Measurements from ENCODE around the gene SESN1.

SESN1 gene

GRCh38 chr6:109097661-109098060 is 3.0 kb upstream of the SESN1 start:
- Histone ChIP-seq H3K27ac (ENCODE audit: low read length) (no peak overlapping the region), H2AFZ (ENCODE audit: low read length) (no peak overlapping the region), H3K4me3 (ENCODE audit: low read length) (no peak overlapping the region), H3K9me3 (replicated peaks; ENCODE audit: insufficient read depth, low read length) (no peaks in the 10 kb centered on the region), H3K4me2 (ENCODE audit: low read depth, low read length) (no peak overlapping the region), H3K36me3 (replicated peaks; ENCODE audit: insufficient read depth, low read length) (no peaks in the 10 kb centered on the region), H3K9ac (ENCODE audit: low read length) (no peak overlapping the region), H3F3A (ENCODE audit: insufficient read depth, low read length) (peaks cover 8% of the 10 kb centered on the region; the same call in 1 of the 2 replicates), H3K79me2 (ENCODE audit: low read length) (peaks cover 65% of the 10 kb centered on the region), H3K9me2 (replicated peaks; ENCODE audit: insufficient read depth, low read length) (no peaks in the 10 kb centered on the region), H3K4me1 (ENCODE audit: low read length) (peaks cover 7% of the 10 kb centered on the region; the same call in 1 of the 2 replicates), H4K20me1 (ENCODE audit: insufficient read depth, low read length) (no peaks in the 10 kb centered on the region; the same call in 1 of the 2 replicates), H3K27me3 (replicated peaks; ENCODE audit: insufficient read depth, low read length) (no peaks in the 10 kb centered on the region)
- no peak for TF ChIP-seq EZH2phosphoT487 (IDR thresholded peaks at IDR 0.05; ENCODE audit: low read length)
- no peak for TF ChIP-seq CTCF (IDR thresholded peaks at IDR 0.05; ENCODE audit: low read length)
- no peak for TF ChIP-seq EZH2 (optimal IDR thresholded peaks at IDR 0.05; ENCODE audit: low read depth, low read length)
- DNase-seq: no peak

GRCh38 chr6:109096208-109096607 is 1.6 kb upstream of the SESN1 start:
- peak overlapping the region; percentile 81; the same call in 1 of the 2 replicates for H3K9ac ChIP-seq (ENCODE audit: low read length)
- H3K4me3 ChIP-seq (ENCODE audit: low read length): peak overlapping the region; percentile 86
- DNase-seq: no peak
- no peaks in the 10 kb centered on the region for H3K36me3 ChIP-seq (replicated peaks; ENCODE audit: insufficient read depth, low read length)
- H3K4me1 ChIP-seq (ENCODE audit: low read length): peaks cover 8% of the 10 kb centered on the region; the same call in 1 of the 2 replicates
- peak overlapping the region; percentile 78; the same call in 1 of the 2 replicates for H2AFZ ChIP-seq (ENCODE audit: low read length)
- H3K79me2 ChIP-seq (ENCODE audit: low read length): peaks cover 74% of the 10 kb centered on the region
- TF ChIP-seq EZH2 (optimal IDR thresholded peaks at IDR 0.05; ENCODE audit: low read depth, low read length) (no peak), EZH2phosphoT487 (IDR thresholded peaks at IDR 0.05; ENCODE audit: low read length) (no peak), CTCF (IDR thresholded peaks at IDR 0.05; ENCODE audit: low read length) (no peak)
- H3F3A ChIP-seq (ENCODE audit: insufficient read depth, low read length): peaks cover 8% of the 10 kb centered on the region; the same call in 1 of the 2 replicates
- no peak overlapping the region for H3K27ac ChIP-seq (ENCODE audit: low read length)
- no peaks in the 10 kb centered on the region for H4K20me1 ChIP-seq (ENCODE audit: insufficient read depth, low read length)
- H3K9me3 ChIP-seq (replicated peaks; ENCODE audit: insufficient read depth, low read length): no peaks in the 10 kb centered on the region
- peak overlapping the region; percentile 43 for H3K4me2 ChIP-seq (ENCODE audit: low read depth, low read length)
- no peaks in the 10 kb centered on the region for H3K9me2 ChIP-seq (replicated peaks; ENCODE audit: insufficient read depth, low read length)
- no peaks in the 10 kb centered on the region for H3K27me3 ChIP-seq (replicated peaks; ENCODE audit: insufficient read depth, low read length)

- peak overlapping the region; percentile 86 for H3K4me3 ChIP-seq (ENCODE audit: low read length)
- no peaks in the 10 kb centered on the region for H3K9me2 ChIP-seq (replicated peaks; ENCODE audit: insufficient read depth, low read length)
- H3K4me2 ChIP-seq (ENCODE audit: low read depth, low read length): peak overlapping the region; percentile 43
- H3K4me1 ChIP-seq (ENCODE audit: low read length): peaks cover 12% of the 10 kb centered on the region; the same call in 1 of the 2 replicates
- H3K79me2 ChIP-seq (ENCODE audit: low read length): peaks cover 79% of the 10 kb centered on the region
- H2AFZ ChIP-seq (ENCODE audit: low read length): peak overlapping the region; percentile 78
- DNase-seq: no peak
- no peaks in the 10 kb centered on the region for H3K36me3 ChIP-seq (replicated peaks; ENCODE audit: insufficient read depth, low read length)
- H3K9ac ChIP-seq (ENCODE audit: low read length): peak overlapping the region; percentile 81
- no peaks in the 10 kb centered on the region for H3K9me3 ChIP-seq (replicated peaks; ENCODE audit: insufficient read depth, low read length)
- no peaks in the 10 kb centered on the region for H4K20me1 ChIP-seq (ENCODE audit: insufficient read depth, low read length)
- H3K27me3 ChIP-seq (replicated peaks; ENCODE audit: insufficient read depth, low read length): no peaks in the 10 kb centered on the region
- peak overlapping the region; percentile 96; the same call in 1 of the 2 replicates for H3K27ac ChIP-seq (ENCODE audit: low read length)
- no peak for TF ChIP-seq EZH2phosphoT487 (IDR thresholded peaks at IDR 0.05; ENCODE audit: low read length)
- no peak for TF ChIP-seq CTCF (IDR thresholded peaks at IDR 0.05; ENCODE audit: low read length)
- TF ChIP-seq EZH2 (optimal IDR thresholded peaks at IDR 0.05; ENCODE audit: low read depth, low read length): no peak
- H3F3A ChIP-seq (ENCODE audit: insufficient read depth, low read length): peaks cover 8% of the 10 kb centered on the region; the same call in 1 of the 2 replicates
Observed at GRCh38 chr6:109095835-109096084, 1.1 kb upstream of the SESN1 start.
